Measurements from ENCODE around the gene NPPC. TPM values are rescaled to one million over a fixed set of nuclear protein-coding genes. Genes with fewer than 3 reads are reported as not detected.
"Not testable (repeated sequence)": the region's sequence is repeated elsewhere in the genome, so short reads cannot be mapped to it uniquely, and the experiment has no call there.

Gene NPPC
- total RNA-seq, 2 experiments from 2014 or later = 0.22 TPM; not detected in 1

DNA sequence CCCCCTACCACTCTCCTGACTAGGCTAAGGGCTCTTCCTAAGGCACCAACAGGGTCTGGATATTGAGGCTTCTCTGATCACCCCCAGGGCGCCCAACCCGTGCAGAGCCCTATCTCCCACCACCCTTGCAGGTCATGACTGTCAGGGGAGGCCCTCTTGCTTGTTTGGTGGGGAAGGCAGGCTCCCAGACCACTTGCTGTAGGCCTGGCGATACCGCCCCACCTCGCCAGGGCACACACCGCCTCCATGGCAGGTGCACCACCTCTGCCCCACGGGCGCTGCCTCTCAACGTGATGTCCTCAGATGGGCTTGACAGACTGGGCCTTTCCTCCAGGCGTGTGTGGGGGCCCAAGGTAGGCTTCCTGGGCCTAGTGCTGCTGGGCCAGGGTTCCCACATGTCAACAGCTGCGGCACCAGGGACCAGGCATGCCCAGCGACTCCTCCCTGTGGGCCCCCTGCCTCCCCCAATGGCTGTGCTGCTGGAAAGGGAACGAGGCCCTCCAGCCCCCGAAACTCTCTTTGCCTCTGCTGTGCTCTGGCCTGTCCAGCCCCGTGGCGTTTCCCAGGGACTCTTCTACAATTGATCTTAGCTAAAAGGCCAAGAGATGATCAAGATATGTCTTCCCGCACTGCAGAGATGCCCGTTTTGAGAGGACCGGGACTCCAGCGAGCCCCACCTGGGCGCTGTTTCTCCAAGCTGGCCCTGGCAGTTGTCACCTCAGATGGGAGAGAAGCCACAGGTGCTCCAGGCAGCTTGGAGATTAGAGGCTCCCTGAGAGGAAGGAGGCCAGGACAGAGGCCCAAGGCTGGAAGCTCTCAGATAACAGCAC, 7.5 kb downstream of the NPPC start:
- DNase-seq = no peak
- Mint-ChIP-seq H3K9me3 (no peaks in the 10 kb centered on the region), H3K4me1 (ENCODE audit: low read depth) (peaks cover 4% of the 10 kb centered on the region), H3K27ac (no peak overlapping the region), H3K4me3 (no peak overlapping the region), H3K36me3 (no peaks in the 10 kb centered on the region), H3K27me3 (peaks cover 8% of the 10 kb centered on the region)
- ChIA-PET POLR2A (interaction anchor here (0.6 kb wide), 1 partner anchor 429 kb away, joined by 3 read pairs; no protein-coding TSS in a partner anchor), CTCF (interaction anchor here (0.9 to 1.9 kb wide), 2 partner anchors 11 to 13 kb away, joined by 3 to 6 read pairs; no protein-coding TSS in a partner anchor)
- intact Hi-C loops (cut with micrococcal nuclease) = no loop called here

DNA sequence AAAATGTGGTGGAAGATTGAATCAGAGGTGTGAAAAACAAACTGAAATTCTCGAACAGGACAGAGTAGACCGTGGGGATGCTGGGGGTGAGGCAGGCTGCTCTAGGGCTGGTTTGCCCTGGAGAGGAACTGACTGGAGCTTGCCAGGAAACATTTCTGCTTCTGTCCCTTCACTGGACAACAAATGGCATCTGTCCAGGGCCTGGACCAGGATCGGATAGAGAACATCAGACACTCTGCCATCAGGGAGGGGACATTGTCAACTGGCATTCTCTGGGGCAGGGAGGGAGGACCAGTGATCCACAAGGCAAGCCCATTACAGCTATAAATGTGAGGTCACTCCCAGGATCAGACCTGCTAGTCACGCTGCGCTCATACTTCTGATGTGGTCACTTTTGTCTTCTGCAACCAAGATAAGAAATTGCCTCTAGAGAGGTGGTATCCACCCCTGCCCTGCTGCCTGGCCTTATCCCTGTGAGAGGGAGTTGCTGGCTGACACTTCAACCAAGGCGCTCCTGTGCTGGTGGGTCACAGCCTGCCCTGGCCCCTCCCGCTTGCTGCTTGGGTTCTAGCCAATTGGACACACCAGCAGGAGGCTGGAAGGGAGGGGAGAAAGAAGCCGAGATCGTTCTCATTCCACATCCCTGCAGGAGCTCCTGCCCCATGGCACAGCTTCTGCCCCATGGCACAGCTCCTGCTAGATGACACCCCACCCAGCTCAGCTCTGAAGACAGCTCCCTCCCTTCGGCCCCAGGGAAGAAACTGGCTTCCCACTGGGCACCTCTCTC, 8.7 kb downstream of the NPPC start:
- intact Hi-C loops (cut with micrococcal nuclease) = no loop called here
- no peaks in the 10 kb centered on the region for H3K9me3 Mint-ChIP-seq
- H3K4me1 Mint-ChIP-seq (ENCODE audit: low read depth) = peaks cover 4% of the 10 kb centered on the region
- DNase-seq = no peak
- no peak overlapping the region for H3K4me3 Mint-ChIP-seq
- ChIA-PET CTCF (interaction anchor here (0.9 to 2.2 kb wide), 5 partner anchors 10 to 224 kb away, joined by 3 to 9 read pairs (median 4); no protein-coding TSS in a partner anchor), POLR2A (interaction anchor here (0.6 kb wide), 1 partner anchor 10 kb away, joined by 5 read pairs; no protein-coding TSS in a partner anchor)
- H3K27me3 Mint-ChIP-seq = peaks cover 1% of the 10 kb centered on the region
- H3K27ac Mint-ChIP-seq = no peak overlapping the region
- H3K36me3 Mint-ChIP-seq = no peaks in the 10 kb centered on the region

GRCh38 chr2:231914077-231914690, 12.0 kb downstream of the NPPC start:
- no peaks in the 10 kb centered on the region for H3K36me3 Mint-ChIP-seq
- peaks cover 11% of the 10 kb centered on the region for H3K4me1 Mint-ChIP-seq (ENCODE audit: low read depth)
- intact Hi-C loops (cut with micrococcal nuclease) = no loop called here
- ChIA-PET POLR2A (no interaction called here), CTCF (no interaction called here)
- H3K9me3 Mint-ChIP-seq = no peaks in the 10 kb centered on the region
- no peaks in the 10 kb centered on the region for H3K27me3 Mint-ChIP-seq
- DNase-seq = no peak
- no peak overlapping the region for H3K27ac Mint-ChIP-seq
- H3K4me3 Mint-ChIP-seq = no peak overlapping the region

DNA sequence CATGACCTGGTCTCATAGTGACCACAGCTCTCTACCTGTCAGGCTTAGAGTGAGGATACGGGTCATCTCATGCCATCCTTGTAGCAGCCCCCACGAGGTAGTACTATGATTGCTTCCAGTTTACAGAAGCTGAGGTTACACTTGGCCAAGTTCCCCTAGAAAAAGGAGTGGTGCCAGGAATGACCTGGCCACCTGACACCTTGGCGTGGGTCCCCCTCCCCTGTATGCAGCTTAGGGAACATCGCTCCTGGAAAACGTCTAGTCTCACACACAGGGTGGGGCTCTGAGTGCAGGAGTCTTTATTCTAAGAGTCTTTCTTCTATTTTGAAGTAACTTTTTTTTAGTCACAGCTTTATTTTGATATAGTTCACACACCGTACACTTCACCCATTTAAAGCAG, 14.8 kb downstream of the NPPC start:
- peaks cover 7% of the 10 kb centered on the region for H3K4me1 Mint-ChIP-seq (ENCODE audit: low read depth)
- CTCF ChIA-PET = interaction anchor here (0.6 kb wide), 1 partner anchor 10 kb away, joined by 3 read pairs; no protein-coding TSS in a partner anchor

DNA sequence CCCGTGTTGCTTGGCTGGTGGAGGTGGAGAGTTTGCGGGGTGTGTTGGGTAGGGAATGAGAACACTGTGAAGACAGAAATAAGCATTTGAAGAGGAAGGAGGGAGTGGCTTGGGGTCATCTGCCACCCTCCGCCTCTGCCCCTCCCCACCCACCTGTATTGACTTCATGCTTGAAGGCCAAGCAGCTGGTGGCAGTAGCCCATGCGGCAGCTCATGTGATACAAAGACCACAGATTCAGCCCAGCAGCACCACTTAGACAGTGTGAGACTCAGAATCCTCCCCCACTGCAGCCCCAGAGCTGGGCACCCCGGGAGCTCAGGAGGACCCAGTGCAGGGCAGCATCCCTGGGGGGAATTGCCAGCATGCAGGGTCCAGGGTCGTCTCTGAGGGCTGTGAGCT, 15.4 kb downstream of the NPPC start:
- DNase-seq = no peak
- Mint-ChIP-seq H3K4me3 (no peak overlapping the region), H3K27ac (no peak overlapping the region), H3K36me3 (no peaks in the 10 kb centered on the region), H3K4me1 (ENCODE audit: low read depth) (peaks cover 7% of the 10 kb centered on the region), H3K9me3 (no peaks in the 10 kb centered on the region), H3K27me3 (no peaks in the 10 kb centered on the region)
- intact Hi-C loops (cut with micrococcal nuclease) = no loop called here
- ChIA-PET POLR2A (interaction anchor here (0.6 kb wide), 1 partner anchor 27 kb away, joined by 3 read pairs; no protein-coding TSS in a partner anchor), CTCF (interaction anchor here (0.8 kb wide), 1 partner anchor 10 kb away, joined by 5 read pairs; no protein-coding TSS in a partner anchor)

More for the DNA sequence above, 14.8 kb downstream of the NPPC start:
- Mint-ChIP-seq H3K4me3 (no peak overlapping the region), H3K36me3 (no peaks in the 10 kb centered on the region), H3K27me3 (no peaks in the 10 kb centered on the region), H3K27ac (no peak overlapping the region), H3K9me3 (no peaks in the 10 kb centered on the region)
- intact Hi-C loops (cut with micrococcal nuclease) = no loop called here
- POLR2A ChIA-PET = interaction anchor here (0.6 kb wide), 1 partner anchor 26 kb away, joined by 3 read pairs; no protein-coding TSS in a partner anchor
- DNase-seq = no peak

DNA sequence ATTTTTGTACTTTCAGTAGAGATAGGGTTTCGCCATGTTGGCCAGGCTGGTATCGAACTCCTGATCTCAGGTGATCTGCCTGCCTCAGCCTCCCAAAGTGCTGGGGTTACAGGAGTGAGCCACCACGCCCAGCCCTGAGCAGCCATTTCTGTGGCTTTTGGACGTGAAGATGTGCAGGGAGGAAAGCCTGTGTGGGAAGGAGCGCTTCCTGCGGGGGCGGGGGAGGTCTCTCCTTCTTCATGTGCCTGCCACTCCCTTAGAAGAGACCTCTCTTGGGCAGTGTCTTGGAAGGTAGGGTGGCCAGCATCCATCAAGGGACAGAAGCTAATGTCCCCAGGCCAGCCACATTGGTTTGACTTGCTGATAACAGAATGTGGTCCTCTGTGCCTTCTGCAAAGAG, 16.0 kb downstream of the NPPC start:
- DNase-seq; H3K27me3 Mint-ChIP-seq; H3K4me1 Mint-ChIP-seq (ENCODE audit: low read depth); H3K4me3 Mint-ChIP-seq; POLR2A ChIA-PET; H3K36me3 Mint-ChIP-seq; intact Hi-C loops (cut with micrococcal nuclease); H3K27ac Mint-ChIP-seq; H3K9me3 Mint-ChIP-seq: not testable (repeated sequence)
- CTCF ChIA-PET = interaction anchor here (0.8 kb wide), 1 partner anchor 10 kb away, joined by 5 read pairs; no protein-coding TSS in a partner anchor

GRCh38 chr2:231909631-231910030, 16.6 kb downstream of the NPPC start:
- no peaks in the 10 kb centered on the region for H3K36me3 Mint-ChIP-seq
- no peaks in the 10 kb centered on the region for H3K9me3 Mint-ChIP-seq
- no peak for DNase-seq
- no peak overlapping the region for H3K27ac Mint-ChIP-seq
- H3K27me3 Mint-ChIP-seq = no peaks in the 10 kb centered on the region
- ChIA-PET CTCF (interaction anchor here (1.0 to 1.3 kb wide), 2 partner anchors 9 to 18 kb away, joined by 3 to 7 read pairs; no protein-coding TSS in a partner anchor), POLR2A (no interaction called here)
- intact Hi-C loops (cut with micrococcal nuclease) = loop anchor here (5.0 to 10.0 kb wide), 2 partner anchors 323 to 615 kb away; partner anchors contain the start of genes CHRND and PRSS56
- H3K4me3 Mint-ChIP-seq = no peak overlapping the region
- peaks cover 7% of the 10 kb centered on the region for H3K4me1 Mint-ChIP-seq (ENCODE audit: low read depth)

GRCh38 chr2:231908584-231908983, 17.6 kb downstream of the NPPC start:
- intact Hi-C loops (cut with micrococcal nuclease) = loop anchor here (5.0 to 10.0 kb wide), 2 partner anchors 324 to 616 kb away; partner anchors contain the start of genes CHRND and PRSS56
- no peaks in the 10 kb centered on the region for H3K36me3 Mint-ChIP-seq
- no peak for DNase-seq
- H3K27me3 Mint-ChIP-seq = no peaks in the 10 kb centered on the region
- CTCF ChIA-PET = interaction anchor here (1.0 to 4.0 kb wide), 7 partner anchors 8 to 436 kb away, joined by 3 to 33 read pairs (median 7); no protein-coding TSS in a partner anchor
- POLR2A ChIA-PET = no interaction called here
- H3K4me1 Mint-ChIP-seq (ENCODE audit: low read depth) = peaks cover 7% of the 10 kb centered on the region
- H3K9me3 Mint-ChIP-seq = no peaks in the 10 kb centered on the region
- no peak overlapping the region for H3K27ac Mint-ChIP-seq
- H3K4me3 Mint-ChIP-seq = no peak overlapping the region

GRCh38 chr2:231907765-231908164, 18.4 kb downstream of the NPPC start:
- no peaks in the 10 kb centered on the region for H3K9me3 Mint-ChIP-seq
- CTCF ChIA-PET = interaction anchor here (0.7 to 4.0 kb wide), 12 partner anchors 9 to 532 kb away, joined by 3 to 33 read pairs (median 6); no protein-coding TSS in a partner anchor
- H3K4me3 Mint-ChIP-seq = no peak overlapping the region
- H3K27me3 Mint-ChIP-seq = no peaks in the 10 kb centered on the region
- H3K36me3 Mint-ChIP-seq = no peaks in the 10 kb centered on the region
- H3K27ac Mint-ChIP-seq = no peak overlapping the region
- POLR2A ChIA-PET = no interaction called here
- H3K4me1 Mint-ChIP-seq (ENCODE audit: low read depth) = peaks cover 7% of the 10 kb centered on the region
- DNase-seq = no peak
- intact Hi-C loops (cut with micrococcal nuclease) = loop anchor here (2.0 to 10.0 kb wide), 3 partner anchors 325 to 617 kb away; partner anchors contain the start of genes CHRND and PRSS56

DNA sequence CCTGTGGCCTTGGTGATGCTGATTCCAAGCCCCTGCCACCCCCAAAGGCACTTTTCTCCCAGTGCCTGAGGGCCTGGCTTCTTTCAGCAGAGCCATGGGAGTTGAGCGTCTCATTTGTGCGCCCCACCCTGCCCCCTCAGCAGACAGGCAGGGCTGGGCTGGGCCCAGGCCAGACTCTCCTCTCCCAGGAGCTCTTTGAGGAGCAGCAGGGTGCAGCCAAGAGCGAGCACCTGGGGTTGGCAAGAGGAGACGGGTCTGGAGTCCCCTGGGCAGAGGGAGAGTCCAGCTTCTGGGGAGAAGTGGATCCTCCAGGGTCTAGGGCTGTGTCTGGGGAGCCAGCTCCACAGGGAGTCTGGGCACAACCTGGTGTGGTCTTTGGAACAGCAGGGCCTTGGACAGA, 21.2 kb downstream of the NPPC start:
- no peak overlapping the region for H3K27ac Mint-ChIP-seq
- H3K27me3 Mint-ChIP-seq = peaks cover 3% of the 10 kb centered on the region
- no peaks in the 10 kb centered on the region for H3K9me3 Mint-ChIP-seq
- POLR2A ChIA-PET = no interaction called here
- DNase-seq = no peak
- H3K36me3 Mint-ChIP-seq = no peaks in the 10 kb centered on the region
- intact Hi-C loops (cut with micrococcal nuclease) = loop anchor here (5.0 to 10.0 kb wide), 2 partner anchors 327 to 620 kb away; partner anchors contain the start of genes CHRND and PRSS56
- no peak overlapping the region for H3K4me3 Mint-ChIP-seq
- peaks cover 3% of the 10 kb centered on the region for H3K4me1 Mint-ChIP-seq (ENCODE audit: low read depth)
- CTCF ChIA-PET = interaction anchor here (1.0 to 4.0 kb wide), 12 partner anchors 12 to 536 kb away, joined by 3 to 33 read pairs (median 4); no protein-coding TSS in a partner anchor

DNA sequence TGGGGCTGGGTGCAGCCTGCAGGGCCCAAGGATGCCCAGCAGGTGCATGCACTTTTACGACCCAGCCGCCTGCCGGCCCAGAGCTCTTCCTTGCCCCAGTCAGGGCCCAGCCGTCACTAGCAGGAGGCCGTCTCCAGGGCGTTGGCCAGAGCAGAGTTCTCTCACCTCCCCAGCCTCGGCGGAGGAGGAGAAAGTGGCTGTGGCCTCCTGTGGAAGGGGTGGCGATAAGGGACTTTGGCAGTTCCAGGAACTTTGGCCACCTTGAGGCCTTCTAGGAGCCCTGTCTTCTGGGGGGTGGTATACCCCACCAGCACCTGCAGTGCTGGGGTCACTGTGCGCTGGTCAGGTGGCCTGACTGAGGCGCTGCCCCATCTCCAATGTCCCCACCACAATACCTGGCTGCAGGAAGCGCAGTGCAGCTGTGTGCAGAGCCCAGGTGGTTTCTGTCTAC, 22.0 kb downstream of the NPPC start:
- H3K27ac Mint-ChIP-seq = no peak overlapping the region

More for the DNA sequence above, 22.0 kb downstream of the NPPC start:
- Mint-ChIP-seq H3K36me3 (no peaks in the 10 kb centered on the region), H3K9me3 (no peaks in the 10 kb centered on the region), H3K4me3 (no peak overlapping the region), H3K27me3 (peaks cover 3% of the 10 kb centered on the region), H3K4me1 (ENCODE audit: low read depth) (no peaks in the 10 kb centered on the region)
- no peak for DNase-seq
- intact Hi-C loops (cut with micrococcal nuclease) = loop anchor here (10.0 kb wide), 1 partner anchor 621 kb away; the partner anchor contains the start of genes CHRND and PRSS56
- ChIA-PET POLR2A (no interaction called here), CTCF (no interaction called here)
